Measurements from ENCODE around the gene MIER2.
"Not testable (repeated sequence)": the region's sequence is repeated elsewhere in the genome, so short reads cannot be mapped to it uniquely, and the experiment has no call there.

MIER2 gene

GRCh38 chr19:367561-367960, 23.0 kb upstream of the MIER2 start:
- DNase-seq (ENCODE audit: low read depth), result no peak
- no peak overlapping the region for H3K4me3 ChIP-seq (ENCODE audit: low read length)
- no peak for TF ChIP-seq CTCF (IDR thresholded peaks at IDR 0.05; ENCODE audit: insufficient read depth, low read depth, low read length, missing control alignments)

GRCh38 chr19:366951-367350, 22.4 kb upstream of the MIER2 start:
- H3K4me3 ChIP-seq (ENCODE audit: low read length), result no peak overlapping the region
- DNase-seq (ENCODE audit: low read depth), result no peak
- no peak for TF ChIP-seq CTCF (IDR thresholded peaks at IDR 0.05; ENCODE audit: insufficient read depth, low read depth, low read length, missing control alignments)

GRCh38 chr19:366205-366783, 21.7 kb upstream of the MIER2 start:
- no peak for TF ChIP-seq CTCF (IDR thresholded peaks at IDR 0.05; ENCODE audit: insufficient read depth, low read depth, low read length, missing control alignments)
- DNase-seq (ENCODE audit: low read depth), result no peak
- no peak overlapping the region for H3K4me3 ChIP-seq (ENCODE audit: low read length)

- no peak for TF ChIP-seq CTCF (IDR thresholded peaks at IDR 0.05; ENCODE audit: insufficient read depth, low read depth, low read length, missing control alignments)
- no peak overlapping the region for H3K4me3 ChIP-seq (ENCODE audit: low read length)
- no peak for DNase-seq (ENCODE audit: low read depth)
Measured at GRCh38 chr19:364496-365287, 20.1 kb upstream of the MIER2 start.

GRCh38 chr19:362683-363082, 18.1 kb upstream of the MIER2 start:
- no peak for DNase-seq (ENCODE audit: low read depth)
- no peak for TF ChIP-seq CTCF (IDR thresholded peaks at IDR 0.05; ENCODE audit: insufficient read depth, low read depth, low read length, missing control alignments)
- no peak overlapping the region for H3K4me3 ChIP-seq (ENCODE audit: low read length)

- DNase-seq (ENCODE audit: low read depth), result no peak
- H3K4me3 ChIP-seq (ENCODE audit: low read length), result no peak overlapping the region
- TF ChIP-seq CTCF (IDR thresholded peaks at IDR 0.05; ENCODE audit: insufficient read depth, low read depth, low read length, missing control alignments), result no peak
Measured at GRCh38 chr19:362154-362553, 17.6 kb upstream of the MIER2 start.

GRCh38 chr19:359653-359925, 15.0 kb upstream of the MIER2 start:
- DNase-seq (ENCODE audit: low read depth), result no peak
- no peak for TF ChIP-seq CTCF (IDR thresholded peaks at IDR 0.05; ENCODE audit: insufficient read depth, low read depth, low read length, missing control alignments)
- H3K4me3 ChIP-seq (ENCODE audit: low read length), result no peak overlapping the region

- not testable (repeated sequence) for DNase-seq (ENCODE audit: low read depth); H3K4me3 ChIP-seq (ENCODE audit: low read length)
Measured at GRCh38 chr19:355536-355935, 10.9 kb upstream of the MIER2 start.

All from epithelial cell of esophagus (primary cell).